Thyroid gland (tissue), 4 donors: Measurements from ENCODE around the gene PPP2R3A.

Source experiments
- CTCF ChIP-seq, 6 experiments: fragments of 200-600 bp in 3 of 6; fragments of 450-650 bp in 3 of 6; sonication (generic) in 3 of 6; IDR thresholded peaks; one replicate each; pipeline ENCODE4 v1.5.1; 2016 to 2019; ENCODE audit warnings: antibody characterized with exemption in 6 of 6, mild to moderate bottlenecking in 2 of 6, inconsistent platforms in 1 of 6, moderate library complexity in 1 of 6
- POLR2A ChIP-seq, 2 donors: fragments of 450-650 bp; IDR thresholded peaks; one replicate each; pipeline ENCODE4 v1.6.1; 2017; ENCODE audit warnings: antibody characterized with exemption in 2 of 2, mild to moderate bottlenecking in 2 of 2, moderate library complexity in 1 of 2

- TF ChIP-seq CTCF (IDR thresholded peaks at IDR 0.05), result no peak
- TF ChIP-seq POLR2A (IDR thresholded peaks at IDR 0.05), result no peak
These were observed 196.8 kb downstream of the PPP2R3A start for GRCh38 chr3:136162322-136162721.
